Aorta (tissue), 5 donors: ENCODE measurements around the gene GRID2. TPM values are rescaled to one million over a fixed set of nuclear protein-coding genes. Genes with fewer than 3 reads are reported as not detected.

Source experiments
- ATAC-seq: fragments of 200-7000 bp; cut with Tn5 transposase; one replicate; pipeline ENCODE4 v1.9.1; 2022; ENCODE audit warnings: moderate library complexity; ENCODE audit not compliant: low FRiP score
- DNase-seq, 2 donors: peaks; one replicate each; pipeline ENCODE4 v3.0.0-alpha.2; 2020
- H3K27ac ChIP-seq, 2 donors: one replicate each; pipeline ENCODE4 v1.5.1; 2013; ENCODE audit warnings: low read length in 2 of 2, mild to moderate bottlenecking in 2 of 2, moderate library complexity in 2 of 2, control low read depth in 1 of 2, inconsistent platforms in 1 of 2, low read depth in 1 of 2
- H3K27me3 ChIP-seq, 2 donors: one replicate each; pipeline ENCODE4 v1.6.1; 2013; ENCODE audit warnings: control low read depth in 1 of 2, low read length in 1 of 2, mild to moderate bottlenecking in 1 of 2, moderate library complexity in 1 of 2; ENCODE audit not compliant: insufficient read depth in 2 of 2, control insufficient read depth in 1 of 2
- H3K36me3 ChIP-seq, 2 donors: one replicate each; pipeline ENCODE4 v1.6.1; 2013; ENCODE audit warnings: control low read depth in 1 of 2, low read length in 1 of 2, mild to moderate bottlenecking in 1 of 2; ENCODE audit not compliant: insufficient read depth in 2 of 2, control insufficient read depth in 1 of 2
- H3K4me1 ChIP-seq, 2 donors: one replicate each; pipeline ENCODE4 v1.6.1; 2013; ENCODE audit warnings: low read length in 2 of 2, control low read depth in 1 of 2, mild to moderate bottlenecking in 1 of 2, moderate library complexity in 1 of 2; ENCODE audit not compliant: insufficient read depth in 2 of 2, control insufficient read depth in 1 of 2
- H3K4me3 ChIP-seq, 2 donors: one replicate each; pipeline ENCODE4 v1.5.1; 2013; ENCODE audit warnings: low read length in 2 of 2, control low read depth in 1 of 2, mild to moderate bottlenecking in 1 of 2
- H3K9me3 ChIP-seq: one replicate; pipeline ENCODE4 v1.6.1; 2013; ENCODE audit warnings: mild to moderate bottlenecking, low read length; ENCODE audit not compliant: control insufficient read depth
- WGBS, 2 donors: extraction: QIAGEN DNeasy Blood & Tissue Kit; methylation state at CpG; one replicate each; pipeline ENCODE4 v1.1.7; 2013; 5-methylcytosine and 5-hydroxymethylcytosine counted together
- intact Hi-C, 2 donors: fragments of 100-400 bp; cut with DNase I; formaldehyde crosslinking; loops; one replicate each; pipeline versions ENCODE4 v1.14.2 to v1.15.0; 2022
- polyA plus RNA-seq, 2 donors: library from polyadenylated mRNA; stranded (reverse); fragments of 200-250 nt; gene quantifications; one replicate each; pipeline ENCODE4 v1.2.3, GENCODE V29; 2013
- total RNA-seq, 2 donors: library from RNA; stranded (reverse); fragmentation: NEBNext Ultra II Directional; extraction: Animal tissue kit (Norgen Biotek cat#: 25700); gene quantifications; one replicate each; pipeline ENCODE4 v1.2.1, GENCODE V29; 2021
- donor health status: healthy with polysubstance abuse.
- donor health status: Bipolar disorder and iron deficiency.
- donor health status: DM: no; HTN: no; CAD: no.
- donor health status: DM: no; HTN: no; CAD: no.
- donor health status: DM: yes; HTN: yes; CAD: no.

Gene GRID2
- total and polyA plus RNA-seq, 4 donors: 0.13 to 0.18 TPM; not detected in 2

DNA sequence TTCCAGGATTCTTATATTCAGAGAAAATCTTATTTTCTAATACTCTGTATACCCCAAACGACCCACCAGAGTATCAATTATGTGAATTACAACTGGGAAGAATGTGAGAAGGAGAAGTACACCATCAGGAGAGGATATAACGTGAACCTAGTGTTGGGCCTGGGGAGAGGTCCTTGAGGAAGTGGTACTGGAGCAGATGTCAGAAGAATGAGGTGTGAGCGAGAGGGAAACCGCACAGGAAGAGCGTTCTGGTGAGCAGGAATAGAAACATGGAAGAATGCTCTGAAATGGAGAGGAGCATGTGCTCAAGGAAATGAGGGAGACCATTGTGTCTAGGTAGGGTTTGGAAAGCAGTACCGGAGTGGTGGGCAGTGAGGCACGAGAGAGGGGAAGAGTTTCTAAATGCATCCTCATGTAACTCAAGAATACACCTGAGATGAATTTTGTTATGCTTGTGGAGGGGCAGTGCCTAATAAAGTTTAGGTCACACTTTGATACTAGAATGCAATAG, 151.6 kb downstream of the GRID2 start:
- ATAC-seq (no peak), DNase-seq (no peak)
- Histone ChIP-seq H3K27ac (no peak overlapping the region), H3K9me3 (no peaks in the 10 kb centered on the region), H3K4me3 (no peak overlapping the region), H3K27me3 (no peaks in the 10 kb centered on the region), H3K4me1 (no peaks in the 10 kb centered on the region), H3K36me3 (no peaks in the 10 kb centered on the region)
- intact Hi-C loops: no loop called here
- 91 to 93% methylated on average over 7 of the region's 7 CpGs for WGBS, 2 donors

- H3K27ac ChIP-seq: no peak overlapping the region
- H3K36me3 ChIP-seq: no peaks in the 10 kb centered on the region
- no peaks in the 10 kb centered on the region for H3K4me1 ChIP-seq
- DNase-seq (no peak), ATAC-seq (no peak)
- H3K9me3 ChIP-seq: no peaks in the 10 kb centered on the region
- no peaks in the 10 kb centered on the region for H3K27me3 ChIP-seq
- 58 to 74% methylated on average over 2 of the region's 2 CpGs for WGBS, 2 donors
- intact Hi-C loops: no loop called here
- H3K4me3 ChIP-seq: no peak overlapping the region
Observed at GRCh38 chr4:92455951-92456350, 152.2 kb downstream of the GRID2 start.

DNA sequence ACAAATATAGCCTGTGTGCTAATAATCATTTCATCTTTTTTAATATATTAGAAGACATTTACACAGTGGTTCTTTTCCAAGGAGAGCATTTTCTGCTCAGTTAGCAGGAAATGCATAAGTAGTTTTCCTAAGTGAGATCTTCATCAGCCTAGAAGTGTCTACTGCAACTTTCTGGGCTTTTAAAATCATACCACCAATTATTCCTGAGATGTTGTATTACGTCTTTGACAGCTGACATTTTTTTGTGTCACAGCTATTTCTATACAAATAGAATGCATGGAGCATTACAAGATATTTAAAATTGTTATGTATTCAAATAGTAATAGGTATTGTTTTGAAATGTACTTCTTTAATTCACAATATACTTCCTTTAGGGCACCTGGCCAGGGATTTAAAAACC, 158.0 kb downstream of the GRID2 start:
- Histone ChIP-seq H3K36me3 (no peaks in the 10 kb centered on the region), H3K4me3 (no peak overlapping the region), H3K27me3 (no peaks in the 10 kb centered on the region), H3K4me1 (no peaks in the 10 kb centered on the region), H3K27ac (no peak overlapping the region), H3K9me3 (no peaks in the 10 kb centered on the region)
- 85 to 92% methylated on average over 1 of the region's 1 CpG for WGBS, 2 donors
- ATAC-seq (no peak), DNase-seq (no peak)
- intact Hi-C loops: no loop called here

- Histone ChIP-seq H3K27ac (no peak overlapping the region), H3K27me3 (no peaks in the 10 kb centered on the region), H3K4me1 (no peaks in the 10 kb centered on the region), H3K36me3 (no peaks in the 10 kb centered on the region), H3K4me3 (no peak overlapping the region), H3K9me3 (no peaks in the 10 kb centered on the region)
- intact Hi-C loops: no loop called here
- DNase-seq: no peak
- ATAC-seq: no peak
- 71 to 87% methylated on average over 1 of the region's 1 CpG for WGBS, 2 donors
Observed at GRCh38 chr4:92477298-92477697, 173.5 kb downstream of the GRID2 start.

- intact Hi-C loops: no loop called here
- H3K36me3 ChIP-seq: no peaks in the 10 kb centered on the region
- H3K9me3 ChIP-seq: no peaks in the 10 kb centered on the region
- DNase-seq: no peak
- H3K4me3 ChIP-seq: no peak overlapping the region
- no peak for ATAC-seq
- no peaks in the 10 kb centered on the region for H3K27me3 ChIP-seq
- 80 to 87% methylated on average over 3 of the region's 3 CpGs for WGBS, 2 donors
- H3K4me1 ChIP-seq: no peaks in the 10 kb centered on the region
- H3K27ac ChIP-seq: no peak overlapping the region
Observed at GRCh38 chr4:92483341-92483740, 179.6 kb downstream of the GRID2 start.

DNA sequence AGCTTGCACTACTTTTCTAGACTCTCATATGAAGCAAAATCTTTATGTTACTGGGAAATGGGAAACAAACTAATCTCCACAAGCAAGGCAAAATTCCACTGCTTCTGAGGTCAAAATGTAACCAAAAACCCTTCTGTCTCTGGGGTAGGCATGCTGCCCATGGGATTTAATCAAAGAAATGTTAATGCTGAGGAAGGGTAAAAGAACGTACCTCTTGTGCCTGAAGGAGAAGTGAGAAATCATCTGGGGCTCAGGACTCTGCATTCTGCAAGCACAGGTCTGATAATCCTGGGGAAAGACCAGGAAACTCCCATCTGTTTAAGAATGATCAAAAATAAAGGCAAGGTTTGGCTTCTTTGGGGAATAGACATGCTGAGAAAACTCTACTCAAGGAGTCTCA, 184.7 kb downstream of the GRID2 start:
- ATAC-seq (no peak), DNase-seq (no peak)
- H3K27me3 ChIP-seq: no peaks in the 10 kb centered on the region
- no peaks in the 10 kb centered on the region for H3K4me1 ChIP-seq
- no peaks in the 10 kb centered on the region for H3K9me3 ChIP-seq
- intact Hi-C loops: no loop called here
- 69 to 71% methylated on average over 1 of the region's 1 CpG for WGBS, 2 donors
- H3K4me3 ChIP-seq: no peak overlapping the region
- H3K36me3 ChIP-seq: no peaks in the 10 kb centered on the region
- no peak overlapping the region for H3K27ac ChIP-seq

DNA sequence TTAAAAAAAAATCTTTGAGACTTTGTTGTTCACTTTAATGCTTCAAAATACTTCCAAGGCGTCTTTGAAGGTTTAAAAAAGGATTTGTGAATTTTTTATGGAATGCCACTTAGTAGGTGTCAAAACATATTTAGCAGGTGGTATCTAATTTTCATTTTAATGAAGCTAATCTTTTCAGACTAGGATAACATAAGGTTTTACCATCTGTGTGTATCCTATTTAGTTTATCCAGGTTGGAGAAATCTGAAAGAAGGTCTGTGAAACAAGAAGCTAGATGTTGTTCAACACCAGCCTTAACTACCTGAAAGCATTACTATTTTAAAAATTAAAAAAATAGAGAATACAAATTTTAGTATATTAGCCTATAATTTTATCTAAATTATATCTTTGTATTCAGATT, 193.4 kb downstream of the GRID2 start:
- intact Hi-C loops: no loop called here
- ATAC-seq (no peak), DNase-seq (no peak)
- no peaks in the 10 kb centered on the region for H3K9me3 ChIP-seq
- H3K27me3 ChIP-seq: no peaks in the 10 kb centered on the region
- no peaks in the 10 kb centered on the region for H3K36me3 ChIP-seq
- H3K4me3 ChIP-seq: no peak overlapping the region
- H3K4me1 ChIP-seq: no peaks in the 10 kb centered on the region
- no peak overlapping the region for H3K27ac ChIP-seq
- WGBS, 2 donors: 78 to 86% methylated on average over 1 of the region's 1 CpG

DNA sequence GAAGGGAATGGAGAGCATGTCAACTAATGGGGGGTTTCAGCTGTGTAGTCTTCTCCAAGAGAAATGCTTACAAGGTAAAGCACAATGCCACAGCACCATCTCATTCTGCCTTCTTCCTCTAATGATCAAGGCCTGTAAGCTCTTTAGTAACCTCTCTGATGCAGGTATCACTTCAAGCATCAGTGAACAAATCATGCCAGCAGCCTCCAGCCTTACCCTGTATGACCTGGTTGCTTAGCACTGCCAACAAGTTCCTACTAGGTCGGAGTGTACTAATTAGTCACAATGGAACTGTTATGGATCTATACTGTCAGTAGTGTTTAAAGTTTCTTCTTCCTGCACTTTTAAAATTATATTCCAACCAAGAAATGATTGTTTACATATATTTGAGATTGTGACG, 197.7 kb downstream of the GRID2 start:
- intact Hi-C loops: no loop called here
- ATAC-seq: no peak

GRCh38 chr4:92506933-92507332, 203.2 kb downstream of the GRID2 start:
- no peak for DNase-seq
- Histone ChIP-seq H3K9me3 (no peaks in the 10 kb centered on the region), H3K4me3 (no peak overlapping the region), H3K27me3 (no peaks in the 10 kb centered on the region), H3K4me1 (no peaks in the 10 kb centered on the region), H3K27ac (no peak overlapping the region), H3K36me3 (no peaks in the 10 kb centered on the region)
- no peak for ATAC-seq
- intact Hi-C loops: no loop called here

More for the DNA sequence above, 197.7 kb downstream of the GRID2 start:
- Histone ChIP-seq H3K27me3 (no peaks in the 10 kb centered on the region), H3K36me3 (no peaks in the 10 kb centered on the region), H3K27ac (no peak overlapping the region), H3K9me3 (no peaks in the 10 kb centered on the region), H3K4me3 (no peak overlapping the region), H3K4me1 (no peaks in the 10 kb centered on the region)
- DNase-seq: no peak
- WGBS, 2 donors: 86 to 93% methylated on average over 2 of the region's 2 CpGs
